Liver (tissue), 3 donors: ENCODE results near the gene RNF212.

Experiments used
- JUND ChIP-seq, 2 donors: IDR thresholded peaks; 2 replicates each; pipeline ENCODE4 v1.6.1; 2016; ENCODE audit warnings: antibody characterized with exemption in 2 of 2
- SP1 ChIP-seq: IDR thresholded peaks from 2 replicates; pipeline ENCODE4 v1.6.1; 2018; ENCODE audit warnings: antibody characterized with exemption, mild to moderate bottlenecking
- TAF1 ChIP-seq: conservative IDR thresholded peaks from 2 replicates; pipeline ENCODE4 v1.6.1; 2016; ENCODE audit warnings: antibody characterized with exemption, mild to moderate bottlenecking
- YY1 ChIP-seq: IDR thresholded peaks from 2 replicates; pipeline ENCODE4 v1.6.1; 2016; ENCODE audit warnings: antibody characterized with exemption, mild to moderate bottlenecking
- TF ChIP-seq, protein P1 (sequence below): fragments of 150-350 bp; IDR thresholded peaks from 2 replicates; pipeline ENCODE4 v1.5.1; 2017; ENCODE audit warnings: improper control_type of control experiment, low read depth, low read length; ENCODE audit not compliant: missing input control
- TF ChIP-seq, protein P2 (sequence below): IDR thresholded peaks from 2 replicates; pipeline ENCODE4 v1.6.1; 2016; ENCODE audit warnings: antibody characterized with exemption, mild to moderate bottlenecking
- donor health status: healthy.
- donor health status: healthy.

DNA sequence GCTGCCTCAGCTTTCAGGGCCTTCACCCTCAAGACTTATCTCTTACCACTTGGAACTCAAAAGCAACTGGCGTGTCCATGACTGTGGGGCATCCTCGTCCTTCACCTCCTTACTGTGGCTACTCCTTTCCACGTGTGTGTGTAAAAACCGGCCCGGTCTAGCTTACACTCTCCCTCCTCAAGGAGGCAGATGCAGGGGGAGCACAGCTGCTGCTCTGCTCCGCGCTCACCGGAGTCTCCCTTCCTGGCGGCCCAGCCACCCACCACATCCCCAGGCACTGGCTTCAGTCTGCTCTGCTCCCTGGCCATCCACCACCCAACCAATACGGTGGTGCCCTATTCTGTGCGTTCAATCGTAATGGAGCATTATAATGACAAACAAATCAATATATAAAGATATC is 8.3 kb downstream of the RNF212 start:
- TF ChIP-seq, protein P1, sequence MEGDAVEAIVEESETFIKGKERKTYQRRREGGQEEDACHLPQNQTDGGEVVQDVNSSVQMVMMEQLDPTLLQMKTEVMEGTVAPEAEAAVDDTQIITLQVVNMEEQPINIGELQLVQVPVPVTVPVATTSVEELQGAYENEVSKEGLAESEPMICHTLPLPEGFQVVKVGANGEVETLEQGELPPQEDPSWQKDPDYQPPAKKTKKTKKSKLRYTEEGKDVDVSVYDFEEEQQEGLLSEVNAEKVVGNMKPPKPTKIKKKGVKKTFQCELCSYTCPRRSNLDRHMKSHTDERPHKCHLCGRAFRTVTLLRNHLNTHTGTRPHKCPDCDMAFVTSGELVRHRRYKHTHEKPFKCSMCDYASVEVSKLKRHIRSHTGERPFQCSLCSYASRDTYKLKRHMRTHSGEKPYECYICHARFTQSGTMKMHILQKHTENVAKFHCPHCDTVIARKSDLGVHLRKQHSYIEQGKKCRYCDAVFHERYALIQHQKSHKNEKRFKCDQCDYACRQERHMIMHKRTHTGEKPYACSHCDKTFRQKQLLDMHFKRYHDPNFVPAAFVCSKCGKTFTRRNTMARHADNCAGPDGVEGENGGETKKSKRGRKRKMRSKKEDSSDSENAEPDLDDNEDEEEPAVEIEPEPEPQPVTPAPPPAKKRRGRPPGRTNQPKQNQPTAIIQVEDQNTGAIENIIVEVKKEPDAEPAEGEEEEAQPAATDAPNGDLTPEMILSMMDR = no peak
- TF ChIP-seq JUND (IDR thresholded peaks at IDR 0.05) (no peak), SP1 (no peak), YY1 (no peak), TAF1 (no peak)
- TF ChIP-seq, protein P2, sequence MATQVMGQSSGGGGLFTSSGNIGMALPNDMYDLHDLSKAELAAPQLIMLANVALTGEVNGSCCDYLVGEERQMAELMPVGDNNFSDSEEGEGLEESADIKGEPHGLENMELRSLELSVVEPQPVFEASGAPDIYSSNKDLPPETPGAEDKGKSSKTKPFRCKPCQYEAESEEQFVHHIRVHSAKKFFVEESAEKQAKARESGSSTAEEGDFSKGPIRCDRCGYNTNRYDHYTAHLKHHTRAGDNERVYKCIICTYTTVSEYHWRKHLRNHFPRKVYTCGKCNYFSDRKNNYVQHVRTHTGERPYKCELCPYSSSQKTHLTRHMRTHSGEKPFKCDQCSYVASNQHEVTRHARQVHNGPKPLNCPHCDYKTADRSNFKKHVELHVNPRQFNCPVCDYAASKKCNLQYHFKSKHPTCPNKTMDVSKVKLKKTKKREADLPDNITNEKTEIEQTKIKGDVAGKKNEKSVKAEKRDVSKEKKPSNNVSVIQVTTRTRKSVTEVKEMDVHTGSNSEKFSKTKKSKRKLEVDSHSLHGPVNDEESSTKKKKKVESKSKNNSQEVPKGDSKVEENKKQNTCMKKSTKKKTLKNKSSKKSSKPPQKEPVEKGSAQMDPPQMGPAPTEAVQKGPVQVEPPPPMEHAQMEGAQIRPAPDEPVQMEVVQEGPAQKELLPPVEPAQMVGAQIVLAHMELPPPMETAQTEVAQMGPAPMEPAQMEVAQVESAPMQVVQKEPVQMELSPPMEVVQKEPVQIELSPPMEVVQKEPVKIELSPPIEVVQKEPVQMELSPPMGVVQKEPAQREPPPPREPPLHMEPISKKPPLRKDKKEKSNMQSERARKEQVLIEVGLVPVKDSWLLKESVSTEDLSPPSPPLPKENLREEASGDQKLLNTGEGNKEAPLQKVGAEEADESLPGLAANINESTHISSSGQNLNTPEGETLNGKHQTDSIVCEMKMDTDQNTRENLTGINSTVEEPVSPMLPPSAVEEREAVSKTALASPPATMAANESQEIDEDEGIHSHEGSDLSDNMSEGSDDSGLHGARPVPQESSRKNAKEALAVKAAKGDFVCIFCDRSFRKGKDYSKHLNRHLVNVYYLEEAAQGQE = no peak
